ENCODE measurements around the gene SLC24A2. TPM values are rescaled to one million over a fixed set of nuclear protein-coding genes. Genes with fewer than 3 reads are reported as not detected.

The SLC24A2 gene
- total RNA-seq, 1 donor from 2014 or later, result not detected

GRCh38 chr9:19746223-19746622 is 42.6 kb downstream of the SLC24A2 start:
- intact Hi-C loops (cut with micrococcal nuclease), result loop anchor here (10.0 kb wide), 2 partner anchors 249 to 251 kb away; no protein-coding TSS in a partner anchor
- Mint-ChIP-seq H3K27ac (no peak overlapping the region), H3K36me3 (ENCODE audit: low read depth) (peaks cover 4% of the 10 kb centered on the region), H3K9me3 (peaks cover 7% of the 10 kb centered on the region), H3K4me3 (no peak overlapping the region), H3K4me1 (ENCODE audit: low read depth) (peaks cover 22% of the 10 kb centered on the region), H3K27me3 (ENCODE audit: insufficient read depth) (peaks cover 9% of the 10 kb centered on the region)
- DNase-seq (ENCODE audit: low spot score), result no peak

DNA sequence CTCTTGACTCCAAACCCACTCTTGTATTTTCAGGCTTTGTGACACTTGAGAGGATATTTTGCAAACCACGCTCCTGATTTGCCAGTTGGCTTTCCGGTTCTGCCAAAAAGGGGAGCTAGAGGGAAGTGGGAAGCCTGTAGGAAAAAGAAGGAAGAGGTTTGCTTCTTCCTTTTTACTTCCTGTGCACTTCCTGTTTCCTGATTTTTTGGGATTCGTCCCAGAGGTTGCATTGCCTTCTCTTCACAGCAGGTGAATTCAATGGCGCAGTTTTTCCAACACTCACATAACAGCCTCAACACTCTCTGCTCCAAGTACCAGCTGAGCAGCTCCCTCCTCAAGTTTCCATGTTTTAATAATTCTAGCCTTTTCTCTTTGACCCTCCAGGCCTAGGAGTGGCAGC is 47.7 kb downstream of the SLC24A2 start:
- H3K36me3 Mint-ChIP-seq (ENCODE audit: low read depth), result no peaks in the 10 kb centered on the region
- DNase-seq (ENCODE audit: low spot score), result no peak
- H3K27me3 Mint-ChIP-seq (ENCODE audit: insufficient read depth), result peaks cover 9% of the 10 kb centered on the region
- no peak overlapping the region for H3K27ac Mint-ChIP-seq
- intact Hi-C loops (cut with micrococcal nuclease), result loop anchor here (10.0 kb wide), 2 partner anchors 246 to 254 kb away; no protein-coding TSS in a partner anchor
- no peaks in the 10 kb centered on the region for H3K4me1 Mint-ChIP-seq (ENCODE audit: low read depth)
- no peaks in the 10 kb centered on the region for H3K9me3 Mint-ChIP-seq
- no peak overlapping the region for H3K4me3 Mint-ChIP-seq
